Measurements from ENCODE around the gene GNPNAT1. TPM values are rescaled to one million over a fixed set of nuclear protein-coding genes. Genes with fewer than 3 reads are reported as not detected.

Gene GNPNAT1
- total and polyA plus RNA-seq, 2 donors (not counting 1 experiment from before 2014, with no cell fraction given) = 20.3 to 44.5 TPM

- Histone ChIP-seq H3K9me3 (ENCODE audit: control insufficient read depth, insufficient read depth, low read depth, low read length) (no peaks in the 10 kb centered on the region), H3K4me3 (replicated peaks in 1 of 4; ENCODE audit: control extremely low read depth in 1 of 4, insufficient read depth in 1 of 4, low read depth in 3 of 4, low read length in 4 of 4) (no peak overlapping the region)
Observed at GRCh38 chr14:52755607-52756316, 35.6 kb downstream of the GNPNAT1 start.

DNA sequence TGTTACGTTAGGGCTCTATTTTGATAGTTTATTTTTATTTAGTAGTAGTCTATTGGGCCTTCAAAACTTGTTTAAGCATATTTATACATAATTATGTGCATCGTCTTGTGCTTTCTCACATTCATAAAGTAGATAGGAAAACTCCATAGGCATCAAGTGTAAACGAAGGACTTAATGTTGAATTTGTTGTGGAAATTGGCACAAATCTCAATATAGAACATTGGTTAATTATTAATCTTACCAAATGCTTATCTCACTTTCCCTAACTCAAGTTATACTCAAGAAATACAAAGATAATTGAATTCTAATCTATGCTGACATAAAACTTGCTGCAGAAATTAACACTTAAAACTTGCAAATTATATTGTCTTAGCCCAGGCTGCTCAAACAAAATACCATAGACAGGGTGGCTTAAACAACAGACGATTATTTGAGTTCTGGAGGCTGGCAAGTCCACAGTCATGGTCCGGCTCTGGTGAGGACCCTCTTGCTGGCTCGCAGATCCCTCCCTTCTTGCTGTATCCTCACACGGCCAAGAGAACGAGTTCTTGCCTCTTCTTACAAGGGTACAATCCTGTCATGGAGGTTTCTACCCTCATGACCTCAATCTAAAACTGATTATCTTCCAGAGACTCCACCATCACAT, 42.6 kb downstream of the GNPNAT1 start:
- Histone ChIP-seq H3K4me3 (replicated peaks in 1 of 4; ENCODE audit: control extremely low read depth in 1 of 4, insufficient read depth in 1 of 4, low read depth in 3 of 4, low read length in 4 of 4) (no peak overlapping the region), H3K79me2 (ENCODE audit: control insufficient read depth, insufficient read depth, low read length) (no peaks in the 10 kb centered on the region), H3K9ac (ENCODE audit: insufficient read depth, low read length) (no peak overlapping the region), H3K36me3 (ENCODE audit: control insufficient read depth, insufficient read depth, low read length) (peaks cover 2% of the 10 kb centered on the region), H3K27ac (ENCODE audit: insufficient read depth, low read length) (no peak overlapping the region), H3K4me2 (ENCODE audit: extremely low read depth, insufficient read depth, low read length) (no peak overlapping the region), H2AFZ (ENCODE audit: low read length) (no peak overlapping the region), H4K20me1 (ENCODE audit: control insufficient read depth, extremely low read depth, insufficient read depth, low read length) (no peaks in the 10 kb centered on the region), H3K9me3 (ENCODE audit: control insufficient read depth, insufficient read depth, low read depth, low read length) (no peaks in the 10 kb centered on the region), H3K27me3 (ENCODE audit: control insufficient read depth, insufficient read depth, low read length) (no peaks in the 10 kb centered on the region), H3K4me1 (ENCODE audit: control insufficient read depth, extremely low read depth, insufficient read depth, low read length) (no peaks in the 10 kb centered on the region)
- TF ChIP-seq, protein P1, sequence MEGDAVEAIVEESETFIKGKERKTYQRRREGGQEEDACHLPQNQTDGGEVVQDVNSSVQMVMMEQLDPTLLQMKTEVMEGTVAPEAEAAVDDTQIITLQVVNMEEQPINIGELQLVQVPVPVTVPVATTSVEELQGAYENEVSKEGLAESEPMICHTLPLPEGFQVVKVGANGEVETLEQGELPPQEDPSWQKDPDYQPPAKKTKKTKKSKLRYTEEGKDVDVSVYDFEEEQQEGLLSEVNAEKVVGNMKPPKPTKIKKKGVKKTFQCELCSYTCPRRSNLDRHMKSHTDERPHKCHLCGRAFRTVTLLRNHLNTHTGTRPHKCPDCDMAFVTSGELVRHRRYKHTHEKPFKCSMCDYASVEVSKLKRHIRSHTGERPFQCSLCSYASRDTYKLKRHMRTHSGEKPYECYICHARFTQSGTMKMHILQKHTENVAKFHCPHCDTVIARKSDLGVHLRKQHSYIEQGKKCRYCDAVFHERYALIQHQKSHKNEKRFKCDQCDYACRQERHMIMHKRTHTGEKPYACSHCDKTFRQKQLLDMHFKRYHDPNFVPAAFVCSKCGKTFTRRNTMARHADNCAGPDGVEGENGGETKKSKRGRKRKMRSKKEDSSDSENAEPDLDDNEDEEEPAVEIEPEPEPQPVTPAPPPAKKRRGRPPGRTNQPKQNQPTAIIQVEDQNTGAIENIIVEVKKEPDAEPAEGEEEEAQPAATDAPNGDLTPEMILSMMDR (conservative IDR thresholded peaks at IDR 0.05 in 1 of 2, IDR thresholded peaks at IDR 0.05 in 1 of 2; ENCODE audit: low read depth in 1 of 2, low read length in 2 of 2) = no peak
- no peak for TF ChIP-seq EZH2 (IDR thresholded peaks at IDR 0.05; ENCODE audit: low read length, missing control alignments)
- no peak for DNase-seq (ENCODE audit: low read depth in 2 of 2)

More at GRCh38 chr14:52755607-52756316, 35.6 kb downstream of the GNPNAT1 start:
- H2AFZ ChIP-seq (ENCODE audit: low read length) = no peak overlapping the region
- no peaks in the 10 kb centered on the region for H3K27me3 ChIP-seq (ENCODE audit: control insufficient read depth, insufficient read depth, low read length)
- H3K4me2 ChIP-seq (ENCODE audit: extremely low read depth, insufficient read depth, low read length) = no peak overlapping the region
- H3K27ac ChIP-seq (ENCODE audit: insufficient read depth, low read length) = no peak overlapping the region
- no peak for TF ChIP-seq EZH2 (IDR thresholded peaks at IDR 0.05; ENCODE audit: low read length, missing control alignments)
- TF ChIP-seq, protein P1 (conservative IDR thresholded peaks at IDR 0.05 in 1 of 2, IDR thresholded peaks at IDR 0.05 in 1 of 2; ENCODE audit: low read depth in 1 of 2, low read length in 2 of 2) = no peak
- H3K36me3 ChIP-seq (ENCODE audit: control insufficient read depth, insufficient read depth, low read length) = no peaks in the 10 kb centered on the region
- H3K4me1 ChIP-seq (ENCODE audit: control insufficient read depth, extremely low read depth, insufficient read depth, low read length) = no peaks in the 10 kb centered on the region
- DNase-seq (ENCODE audit: low read depth in 2 of 2) = no peak
- no peak overlapping the region for H3K9ac ChIP-seq (ENCODE audit: insufficient read depth, low read length)
- no peaks in the 10 kb centered on the region for H3K79me2 ChIP-seq (ENCODE audit: control insufficient read depth, insufficient read depth, low read length)
- H4K20me1 ChIP-seq (ENCODE audit: control insufficient read depth, extremely low read depth, insufficient read depth, low read length) = no peaks in the 10 kb centered on the region

DNA sequence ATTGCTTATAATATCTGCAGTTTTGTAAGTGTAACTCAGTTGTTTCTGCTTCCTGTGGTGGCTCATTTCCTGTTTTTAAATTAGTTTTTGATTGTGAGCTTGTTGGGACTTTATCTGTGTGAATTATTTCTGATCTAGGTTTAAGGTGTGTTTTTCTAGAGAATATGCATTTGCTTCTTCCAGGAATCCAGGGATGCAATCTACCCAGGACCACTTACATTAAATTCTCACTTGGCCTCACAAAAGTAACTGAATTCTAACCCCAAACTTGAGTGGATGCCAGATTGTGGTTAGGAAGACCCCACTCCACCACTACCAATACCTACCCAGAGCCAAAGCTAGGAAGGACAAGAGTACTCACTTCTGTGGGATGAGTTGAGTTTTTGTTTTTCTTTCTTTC, 49.5 kb downstream of the GNPNAT1 start:
- H3K4me1 ChIP-seq (ENCODE audit: control insufficient read depth, extremely low read depth, insufficient read depth, low read length) = no peaks in the 10 kb centered on the region
- DNase-seq (ENCODE audit: low read depth in 2 of 2) = no peak
- TF ChIP-seq, protein P1 (conservative IDR thresholded peaks at IDR 0.05 in 1 of 2, IDR thresholded peaks at IDR 0.05 in 1 of 2; ENCODE audit: low read depth in 1 of 2, low read length in 2 of 2) = no peak
- no peak for TF ChIP-seq EZH2 (IDR thresholded peaks at IDR 0.05; ENCODE audit: low read length, missing control alignments)
- H3K27me3 ChIP-seq (ENCODE audit: control insufficient read depth, insufficient read depth, low read length) = no peaks in the 10 kb centered on the region
- no peaks in the 10 kb centered on the region for H3K9me3 ChIP-seq (ENCODE audit: control insufficient read depth, insufficient read depth, low read depth, low read length)
- no peaks in the 10 kb centered on the region for H3K36me3 ChIP-seq (ENCODE audit: control insufficient read depth, insufficient read depth, low read length)
- H3K79me2 ChIP-seq (ENCODE audit: control insufficient read depth, insufficient read depth, low read length) = peaks cover 6% of the 10 kb centered on the region
- H3K4me2 ChIP-seq (ENCODE audit: extremely low read depth, insufficient read depth, low read length) = no peak overlapping the region
- H2AFZ ChIP-seq (ENCODE audit: low read length) = peak overlapping the region; percentile 2
- peak overlapping the region; percentile 51 for H3K27ac ChIP-seq (ENCODE audit: insufficient read depth, low read length)
- no peak overlapping the region for H3K9ac ChIP-seq (ENCODE audit: insufficient read depth, low read length)
- H4K20me1 ChIP-seq (ENCODE audit: control insufficient read depth, extremely low read depth, insufficient read depth, low read length) = no peaks in the 10 kb centered on the region
- no peak overlapping the region for H3K4me3 ChIP-seq (replicated peaks in 1 of 4; ENCODE audit: control extremely low read depth in 1 of 4, insufficient read depth in 1 of 4, low read depth in 3 of 4, low read length in 4 of 4)
